Measurements from ENCODE around the gene CCM2. TPM values are rescaled to one million over a fixed set of nuclear protein-coding genes. Genes with fewer than 3 reads are reported as not detected.

Gene CCM2
- total RNA-seq, 1 donor from 2014 or later: 62.0 TPM

DNA sequence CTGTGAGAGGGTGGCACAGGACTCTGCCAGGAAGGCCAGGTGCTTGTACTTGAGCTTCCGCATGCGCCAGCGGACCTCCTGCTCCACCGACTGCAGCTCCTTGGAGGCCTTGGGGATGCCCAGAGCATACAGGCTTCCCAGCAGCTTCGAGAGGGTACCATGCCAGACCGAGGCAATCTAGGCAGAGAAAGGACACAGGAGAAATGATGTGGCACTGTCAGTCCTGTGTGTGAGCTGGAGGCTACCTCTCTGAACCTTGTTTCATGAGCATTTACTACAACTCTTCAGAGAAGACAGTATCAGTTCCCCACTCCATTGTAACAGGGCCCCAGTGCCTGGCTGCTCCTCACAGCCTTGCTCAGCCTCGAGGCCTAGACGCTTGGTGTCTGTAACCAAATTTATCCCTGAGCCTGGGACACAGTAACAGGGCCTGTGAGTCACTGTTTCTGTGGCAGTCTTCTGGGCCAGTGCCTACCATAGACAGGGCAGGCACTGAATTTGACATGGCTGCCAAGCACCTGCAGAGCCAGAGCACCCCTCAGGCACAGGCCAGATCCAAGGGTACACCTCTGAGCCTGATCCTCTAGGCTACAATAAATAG lies 105.7 kb downstream of the CCM2 start:
- H3K4me3 Mint-ChIP-seq (ENCODE audit: unreplicated experiment): no peak overlapping the region
- Histone ChIP-seq H3K27me3 (ENCODE audit: insufficient read depth, low read length) (no peaks in the 10 kb centered on the region), H3K79me2 (ENCODE audit: insufficient read depth, low read length) (peaks cover 71% of the 10 kb centered on the region), H3K9me3 (ENCODE audit: insufficient read depth, low read depth, low read length) (no peaks in the 10 kb centered on the region), H3K4me3 (ENCODE audit: insufficient read depth, low read depth, low read length) (no peak overlapping the region), H3K4me2 (ENCODE audit: low read length) (no peak overlapping the region), H2AFZ (ENCODE audit: low read depth, low read length) (no peak overlapping the region), H3K4me1 (ENCODE audit: insufficient read depth, low read length) (peaks cover 6% of the 10 kb centered on the region), H3K27ac (ENCODE audit: low read depth, low read length) (no peak overlapping the region), H3K36me3 (ENCODE audit: insufficient read depth, low read length) (peaks cover 58% of the 10 kb centered on the region), H3K9ac (ENCODE audit: low read length) (peak overlapping the region; percentile 10), H4K20me1 (ENCODE audit: insufficient read depth, low read length) (peaks cover 84% of the 10 kb centered on the region)
- no peak overlapping the region for H3K27ac Mint-ChIP-seq (ENCODE audit: unreplicated experiment)
- H3K9me3 Mint-ChIP-seq (ENCODE audit: unreplicated experiment): no peaks in the 10 kb centered on the region
- FAIRE-seq (no peak), DNase-seq (ENCODE audit: low read depth) (no peak)
- peaks cover 6% of the 10 kb centered on the region for H3K36me3 Mint-ChIP-seq (ENCODE audit: low read depth, unreplicated experiment)
- H3K27me3 Mint-ChIP-seq (ENCODE audit: low read depth, unreplicated experiment): no peaks in the 10 kb centered on the region
- TF ChIP-seq, protein P1, sequence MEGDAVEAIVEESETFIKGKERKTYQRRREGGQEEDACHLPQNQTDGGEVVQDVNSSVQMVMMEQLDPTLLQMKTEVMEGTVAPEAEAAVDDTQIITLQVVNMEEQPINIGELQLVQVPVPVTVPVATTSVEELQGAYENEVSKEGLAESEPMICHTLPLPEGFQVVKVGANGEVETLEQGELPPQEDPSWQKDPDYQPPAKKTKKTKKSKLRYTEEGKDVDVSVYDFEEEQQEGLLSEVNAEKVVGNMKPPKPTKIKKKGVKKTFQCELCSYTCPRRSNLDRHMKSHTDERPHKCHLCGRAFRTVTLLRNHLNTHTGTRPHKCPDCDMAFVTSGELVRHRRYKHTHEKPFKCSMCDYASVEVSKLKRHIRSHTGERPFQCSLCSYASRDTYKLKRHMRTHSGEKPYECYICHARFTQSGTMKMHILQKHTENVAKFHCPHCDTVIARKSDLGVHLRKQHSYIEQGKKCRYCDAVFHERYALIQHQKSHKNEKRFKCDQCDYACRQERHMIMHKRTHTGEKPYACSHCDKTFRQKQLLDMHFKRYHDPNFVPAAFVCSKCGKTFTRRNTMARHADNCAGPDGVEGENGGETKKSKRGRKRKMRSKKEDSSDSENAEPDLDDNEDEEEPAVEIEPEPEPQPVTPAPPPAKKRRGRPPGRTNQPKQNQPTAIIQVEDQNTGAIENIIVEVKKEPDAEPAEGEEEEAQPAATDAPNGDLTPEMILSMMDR (IDR thresholded peaks at IDR 0.05; ENCODE audit: insufficient read depth, low read depth, low read length): no peak
- TF ChIP-seq EZH2 (IDR thresholded peaks at IDR 0.05; ENCODE audit: insufficient read depth, low read length): no peak
- H3K4me1 Mint-ChIP-seq (ENCODE audit: low read depth, unreplicated experiment): peaks cover 14% of the 10 kb centered on the region

DNA sequence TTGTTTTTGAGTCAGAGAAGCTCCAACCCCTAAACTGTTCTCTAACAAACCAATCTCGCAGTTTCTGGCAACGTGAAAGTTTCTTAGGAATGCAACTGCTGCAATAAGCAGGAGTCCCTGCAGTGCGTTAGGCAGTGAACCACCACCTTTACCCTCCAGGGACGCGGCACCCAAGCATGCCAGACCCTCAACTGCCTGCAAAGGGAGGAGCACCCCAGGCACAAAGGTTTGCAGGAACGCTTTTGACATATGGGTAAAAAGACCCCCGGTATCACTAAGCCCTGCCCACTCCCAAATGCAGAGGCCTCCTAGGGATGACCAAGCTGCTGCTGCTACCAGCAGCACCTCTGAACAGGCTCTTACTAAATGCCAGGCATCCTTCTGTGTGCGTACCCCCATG lies 106.8 kb downstream of the CCM2 start:
- Mint-ChIP-seq H3K27ac (ENCODE audit: unreplicated experiment) (no peak overlapping the region), H3K4me3 (ENCODE audit: unreplicated experiment) (no peak overlapping the region), H3K9me3 (ENCODE audit: unreplicated experiment) (no peaks in the 10 kb centered on the region), H3K27me3 (ENCODE audit: low read depth, unreplicated experiment) (no peaks in the 10 kb centered on the region), H3K4me1 (ENCODE audit: low read depth, unreplicated experiment) (peaks cover 14% of the 10 kb centered on the region), H3K36me3 (ENCODE audit: low read depth, unreplicated experiment) (peaks cover 6% of the 10 kb centered on the region)
- H3K4me3 ChIP-seq (ENCODE audit: insufficient read depth, low read depth, low read length): no peak overlapping the region
- FAIRE-seq (no peak), DNase-seq (ENCODE audit: low read depth) (no peak)
- H2AFZ ChIP-seq (ENCODE audit: low read depth, low read length): no peak overlapping the region
- H3K27me3 ChIP-seq (ENCODE audit: insufficient read depth, low read length): no peaks in the 10 kb centered on the region
- peaks cover 80% of the 10 kb centered on the region for H3K79me2 ChIP-seq (ENCODE audit: insufficient read depth, low read length)
- H4K20me1 ChIP-seq (ENCODE audit: insufficient read depth, low read length): peaks cover 76% of the 10 kb centered on the region
- H3K27ac ChIP-seq (ENCODE audit: low read depth, low read length): no peak overlapping the region
- no peak overlapping the region for H3K9ac ChIP-seq (ENCODE audit: low read length)
- H3K36me3 ChIP-seq (ENCODE audit: insufficient read depth, low read length): peaks cover 51% of the 10 kb centered on the region
- TF ChIP-seq EZH2 (IDR thresholded peaks at IDR 0.05; ENCODE audit: insufficient read depth, low read length): no peak
- TF ChIP-seq, protein P1 (IDR thresholded peaks at IDR 0.05; ENCODE audit: insufficient read depth, low read depth, low read length): no peak
- peaks cover 8% of the 10 kb centered on the region for H3K4me1 ChIP-seq (ENCODE audit: insufficient read depth, low read length)
- no peaks in the 10 kb centered on the region for H3K9me3 ChIP-seq (ENCODE audit: insufficient read depth, low read depth, low read length)
- no peak overlapping the region for H3K4me2 ChIP-seq (ENCODE audit: low read length)

DNA sequence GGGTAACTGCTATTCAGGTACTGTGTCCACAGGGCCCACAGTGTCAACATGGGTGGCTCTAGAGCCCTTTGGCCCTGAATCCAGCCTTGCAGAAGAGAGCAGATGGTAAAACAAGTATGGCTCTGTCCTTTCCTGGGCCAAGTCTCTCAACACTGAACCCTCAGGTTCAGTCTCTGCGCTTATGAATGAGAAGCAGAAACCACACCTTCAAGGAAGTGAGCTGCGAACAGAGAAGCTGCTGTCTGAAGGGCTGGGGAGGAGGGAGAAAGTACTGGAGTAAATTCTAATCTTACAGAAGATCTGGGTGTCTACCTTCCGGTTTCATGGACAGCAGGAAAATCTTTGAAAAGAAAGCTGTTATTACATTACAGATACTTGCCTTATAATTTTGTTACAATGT lies 107.4 kb downstream of the CCM2 start:
- DNase-seq (ENCODE audit: low read depth) (no peak), FAIRE-seq (no peak)
- no peaks in the 10 kb centered on the region for H3K9me3 ChIP-seq (ENCODE audit: insufficient read depth, low read depth, low read length)
- Mint-ChIP-seq H3K9me3 (ENCODE audit: unreplicated experiment) (no peaks in the 10 kb centered on the region), H3K27me3 (ENCODE audit: low read depth, unreplicated experiment) (no peaks in the 10 kb centered on the region), H3K4me1 (ENCODE audit: low read depth, unreplicated experiment) (peaks cover 14% of the 10 kb centered on the region), H3K4me3 (ENCODE audit: unreplicated experiment) (peak overlapping the region; percentile 60), H3K36me3 (ENCODE audit: low read depth, unreplicated experiment) (peaks cover 6% of the 10 kb centered on the region), H3K27ac (ENCODE audit: unreplicated experiment) (no peak overlapping the region)
- no peak overlapping the region for H3K4me3 ChIP-seq (ENCODE audit: insufficient read depth, low read depth, low read length)
- H2AFZ ChIP-seq (ENCODE audit: low read depth, low read length): no peak overlapping the region
- no peak overlapping the region for H3K4me2 ChIP-seq (ENCODE audit: low read length)
- no peaks in the 10 kb centered on the region for H3K27me3 ChIP-seq (ENCODE audit: insufficient read depth, low read length)
- H3K9ac ChIP-seq (ENCODE audit: low read length): no peak overlapping the region
- TF ChIP-seq, protein P1 (IDR thresholded peaks at IDR 0.05; ENCODE audit: insufficient read depth, low read depth, low read length): no peak
- TF ChIP-seq EZH2 (IDR thresholded peaks at IDR 0.05; ENCODE audit: insufficient read depth, low read length): no peak
- H3K4me1 ChIP-seq (ENCODE audit: insufficient read depth, low read length): peaks cover 11% of the 10 kb centered on the region
- peaks cover 48% of the 10 kb centered on the region for H3K36me3 ChIP-seq (ENCODE audit: insufficient read depth, low read length)
- H3K79me2 ChIP-seq (ENCODE audit: insufficient read depth, low read length): peaks cover 80% of the 10 kb centered on the region
- H3K27ac ChIP-seq (ENCODE audit: low read depth, low read length): no peak overlapping the region
- peaks cover 71% of the 10 kb centered on the region for H4K20me1 ChIP-seq (ENCODE audit: insufficient read depth, low read length)

Data from astrocyte (in vitro differentiated cells and primary cell).